HUES48 (cell line): ENCODE results near the gene LSM7.

ENCODE experiments used
- H3K27ac ChIP-seq: one replicate; pipeline ENCODE4 v1.7.0; 2013; ENCODE audit warnings: low read depth, low read length, inconsistent platforms
- H3K27me3 ChIP-seq: 2 replicates; pipeline ENCODE4 v1.6.1; 2013; ENCODE audit warnings: mild to moderate bottlenecking, low read length; ENCODE audit not compliant: control insufficient read depth, insufficient read depth
- H3K36me3 ChIP-seq: 2 replicates; pipeline ENCODE4 v1.6.1; 2013; ENCODE audit warnings: low read length; ENCODE audit not compliant: control insufficient read depth, insufficient read depth
- H3K4me1 ChIP-seq: 2 replicates; pipeline ENCODE4 v1.6.1; 2013; ENCODE audit warnings: mild to moderate bottlenecking, low read length; ENCODE audit not compliant: control insufficient read depth, insufficient read depth
- H3K4me3 ChIP-seq: 2 replicates; pipeline ENCODE4 v1.5.1; 2013; ENCODE audit warnings: mild to moderate bottlenecking, low read depth, low read length
- H3K9ac ChIP-seq: 2 replicates; pipeline ENCODE4 v1.6.1; 2013; ENCODE audit warnings: mild to moderate bottlenecking, low read depth, low read length, moderate library complexity
- H3K9me3 ChIP-seq: 2 replicates; pipeline ENCODE4 v1.6.1; 2013; ENCODE audit warnings: low read length; ENCODE audit not compliant: control insufficient read depth, insufficient read depth

LSM7 gene

DNA sequence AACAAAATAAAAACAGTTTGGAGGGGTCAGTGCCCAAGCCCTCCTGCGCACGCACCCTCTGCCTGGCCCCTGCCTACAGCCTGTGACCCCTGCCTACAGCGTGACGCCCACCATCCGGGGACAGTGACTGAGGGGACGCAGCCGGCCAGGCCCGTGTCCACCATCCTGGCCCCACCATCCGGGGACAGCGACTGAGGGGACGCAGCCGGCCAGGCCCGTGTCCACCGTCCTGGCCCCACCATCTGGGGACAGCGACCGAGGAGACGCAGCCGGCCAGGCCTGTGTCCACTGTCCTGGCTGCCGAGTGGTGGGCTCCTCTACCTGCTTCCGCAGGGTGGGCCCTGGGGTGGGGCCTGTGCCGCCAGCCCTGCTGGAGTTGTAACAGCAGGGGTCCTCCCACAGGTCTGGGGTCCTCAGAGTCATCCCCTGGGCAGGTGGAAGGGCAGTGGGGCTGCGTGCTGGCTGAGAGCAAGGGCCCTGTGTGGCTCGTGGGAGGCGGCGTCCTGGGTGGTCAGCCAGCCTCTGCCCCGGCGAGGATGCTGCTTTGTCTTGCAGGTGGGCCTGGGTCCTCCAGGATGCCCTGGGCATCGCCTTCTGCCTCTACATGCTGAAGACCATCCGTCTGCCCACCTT lies 14.4 kb upstream of the LSM7 start:
- H3K9me3 ChIP-seq = no peaks in the 10 kb centered on the region
- peaks cover 38% of the 10 kb centered on the region for H3K36me3 ChIP-seq
- H3K9ac ChIP-seq = no peak overlapping the region
- H3K27ac ChIP-seq = no peak overlapping the region
- H3K4me3 ChIP-seq = no peak overlapping the region
- H3K27me3 ChIP-seq = no peaks in the 10 kb centered on the region
- no peaks in the 10 kb centered on the region for H3K4me1 ChIP-seq

DNA sequence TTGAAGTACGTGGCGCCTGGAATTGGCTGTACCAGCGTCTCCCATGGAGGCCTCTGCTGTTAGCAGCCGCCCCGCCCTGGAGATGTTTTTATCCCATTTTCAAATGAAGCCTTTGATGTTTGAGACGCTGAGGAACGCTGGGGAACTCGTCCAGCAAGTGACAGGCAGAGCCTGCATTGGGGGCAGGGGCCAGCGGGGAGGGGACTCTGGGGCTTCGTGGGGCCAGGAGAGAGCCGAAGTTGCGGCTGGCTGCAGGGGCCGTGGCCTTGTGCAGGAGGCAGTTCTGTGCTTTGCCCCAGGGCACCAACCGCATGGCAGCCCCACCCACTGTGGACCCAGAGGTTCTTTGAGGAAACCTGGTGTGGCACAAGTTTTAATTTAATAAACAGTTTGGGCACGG lies 13.6 kb upstream of the LSM7 start:
- Histone ChIP-seq H3K4me1 (no peaks in the 10 kb centered on the region), H3K36me3 (peaks cover 38% of the 10 kb centered on the region), H3K4me3 (no peak overlapping the region), H3K27me3 (no peaks in the 10 kb centered on the region), H3K9ac (no peak overlapping the region), H3K27ac (no peak overlapping the region), H3K9me3 (no peaks in the 10 kb centered on the region)

DNA sequence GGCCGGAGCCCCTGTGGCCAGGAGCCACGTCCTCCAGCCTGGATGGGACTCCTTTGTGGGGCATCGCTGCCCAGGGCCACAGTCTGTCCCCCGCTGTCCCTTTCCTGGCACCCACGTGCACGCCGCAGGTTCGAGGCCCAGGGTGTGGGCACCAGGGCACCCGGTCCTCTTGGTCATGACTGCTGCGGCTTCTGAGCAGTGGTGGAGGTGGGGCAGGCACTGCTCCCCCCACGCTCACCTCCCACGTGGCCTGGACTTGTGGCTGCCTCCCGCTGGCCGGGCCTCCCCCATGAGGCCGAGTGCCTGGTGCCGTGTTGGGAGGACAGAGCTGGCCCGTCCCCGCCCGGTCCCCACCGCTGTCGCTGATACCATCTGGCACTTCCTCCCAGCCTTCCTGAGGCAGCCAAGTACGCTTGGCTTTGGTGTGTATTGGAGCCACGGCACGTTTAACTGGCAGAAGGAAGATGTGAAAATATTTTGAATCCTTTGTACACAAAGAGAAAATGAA lies 12.9 kb upstream of the LSM7 start:
- H3K36me3 ChIP-seq = peaks cover 35% of the 10 kb centered on the region

DNA sequence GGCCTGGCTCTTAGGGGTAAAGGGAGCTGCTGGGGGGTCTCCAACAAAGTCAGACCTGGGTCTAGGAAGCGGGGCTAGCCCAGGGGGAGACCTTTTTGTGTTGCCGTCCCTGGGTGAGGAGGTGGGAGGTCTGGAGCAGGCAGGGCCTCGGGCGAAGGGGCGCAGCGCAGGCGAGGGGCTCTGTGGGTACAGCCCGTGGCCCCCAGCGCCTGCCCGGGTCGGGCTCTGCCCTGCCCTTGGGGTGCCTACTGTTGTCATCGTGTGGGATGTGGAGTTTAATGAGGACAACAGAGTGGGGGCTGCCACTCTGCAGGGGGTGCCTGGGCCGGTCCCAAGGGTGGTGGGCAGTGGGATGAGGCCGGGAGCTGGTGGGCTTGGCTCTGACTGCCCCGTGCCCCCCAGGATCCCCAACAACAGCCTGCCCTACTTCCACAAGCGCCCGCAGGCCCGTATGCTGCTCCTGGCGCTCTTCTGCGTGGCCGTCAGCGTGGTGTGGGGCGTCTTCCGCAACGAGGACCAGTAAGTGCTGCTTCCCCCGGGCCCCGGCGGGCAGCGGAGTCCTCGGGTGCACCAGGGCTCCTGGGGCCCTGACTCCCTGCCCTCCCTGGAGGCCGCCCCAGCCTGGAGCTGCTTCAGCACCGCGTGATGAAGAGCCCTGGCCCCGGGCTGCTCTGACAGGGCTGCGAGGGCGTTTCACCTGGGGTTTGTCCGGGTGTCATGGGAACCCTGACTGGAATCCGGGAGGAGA lies 12.3 kb upstream of the LSM7 start:
- H3K4me3 ChIP-seq = no peak overlapping the region
- H3K27ac ChIP-seq = no peak overlapping the region
- no peaks in the 10 kb centered on the region for H3K27me3 ChIP-seq
- no peak overlapping the region for H3K9ac ChIP-seq
- peaks cover 35% of the 10 kb centered on the region for H3K36me3 ChIP-seq
- H3K4me1 ChIP-seq = no peaks in the 10 kb centered on the region
- no peaks in the 10 kb centered on the region for H3K9me3 ChIP-seq

More for the DNA sequence above, 12.9 kb upstream of the LSM7 start:
- Histone ChIP-seq H3K9ac (no peak overlapping the region), H3K27me3 (no peaks in the 10 kb centered on the region), H3K27ac (no peak overlapping the region), H3K4me3 (no peak overlapping the region), H3K9me3 (no peaks in the 10 kb centered on the region), H3K4me1 (no peaks in the 10 kb centered on the region)

DNA sequence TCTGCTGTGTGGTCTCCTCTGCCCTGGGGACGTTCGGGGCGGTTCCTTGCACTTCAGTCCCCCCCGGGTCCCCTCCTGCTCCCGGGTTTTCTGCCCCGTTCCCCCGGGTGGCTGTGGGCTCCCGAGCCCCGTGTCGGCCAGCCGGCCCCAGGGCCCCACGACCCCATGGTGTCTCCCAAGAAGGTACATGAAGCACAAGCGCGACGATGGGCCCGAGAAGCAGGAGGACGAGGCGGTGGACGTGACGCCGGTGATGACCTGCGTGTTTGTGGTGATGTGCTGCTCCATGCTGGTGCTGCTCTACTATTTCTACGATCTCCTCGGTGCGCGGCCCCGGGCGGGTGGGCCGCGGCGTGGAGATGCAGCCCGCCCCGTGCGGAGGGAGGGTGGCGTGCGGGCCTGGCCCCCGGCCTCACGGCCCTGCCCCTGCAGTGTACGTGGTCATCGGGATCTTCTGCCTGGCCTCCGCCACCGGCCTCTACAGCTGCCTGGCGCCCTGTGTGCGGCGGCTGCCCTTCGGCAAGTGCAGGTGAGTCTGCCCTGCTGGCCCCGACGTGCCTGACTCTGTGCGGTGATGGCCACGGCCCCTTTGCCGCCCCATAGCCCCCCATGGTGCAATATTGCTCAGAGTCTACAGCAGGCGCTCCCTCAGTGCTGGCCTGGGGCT lies 11.4 kb upstream of the LSM7 start:
- H3K4me3 ChIP-seq = no peak overlapping the region
- no peaks in the 10 kb centered on the region for H3K4me1 ChIP-seq
- H3K27me3 ChIP-seq = no peaks in the 10 kb centered on the region
- H3K36me3 ChIP-seq = peaks cover 34% of the 10 kb centered on the region
- H3K27ac ChIP-seq = no peak overlapping the region
- H3K9me3 ChIP-seq = no peaks in the 10 kb centered on the region
- H3K9ac ChIP-seq = no peak overlapping the region

DNA sequence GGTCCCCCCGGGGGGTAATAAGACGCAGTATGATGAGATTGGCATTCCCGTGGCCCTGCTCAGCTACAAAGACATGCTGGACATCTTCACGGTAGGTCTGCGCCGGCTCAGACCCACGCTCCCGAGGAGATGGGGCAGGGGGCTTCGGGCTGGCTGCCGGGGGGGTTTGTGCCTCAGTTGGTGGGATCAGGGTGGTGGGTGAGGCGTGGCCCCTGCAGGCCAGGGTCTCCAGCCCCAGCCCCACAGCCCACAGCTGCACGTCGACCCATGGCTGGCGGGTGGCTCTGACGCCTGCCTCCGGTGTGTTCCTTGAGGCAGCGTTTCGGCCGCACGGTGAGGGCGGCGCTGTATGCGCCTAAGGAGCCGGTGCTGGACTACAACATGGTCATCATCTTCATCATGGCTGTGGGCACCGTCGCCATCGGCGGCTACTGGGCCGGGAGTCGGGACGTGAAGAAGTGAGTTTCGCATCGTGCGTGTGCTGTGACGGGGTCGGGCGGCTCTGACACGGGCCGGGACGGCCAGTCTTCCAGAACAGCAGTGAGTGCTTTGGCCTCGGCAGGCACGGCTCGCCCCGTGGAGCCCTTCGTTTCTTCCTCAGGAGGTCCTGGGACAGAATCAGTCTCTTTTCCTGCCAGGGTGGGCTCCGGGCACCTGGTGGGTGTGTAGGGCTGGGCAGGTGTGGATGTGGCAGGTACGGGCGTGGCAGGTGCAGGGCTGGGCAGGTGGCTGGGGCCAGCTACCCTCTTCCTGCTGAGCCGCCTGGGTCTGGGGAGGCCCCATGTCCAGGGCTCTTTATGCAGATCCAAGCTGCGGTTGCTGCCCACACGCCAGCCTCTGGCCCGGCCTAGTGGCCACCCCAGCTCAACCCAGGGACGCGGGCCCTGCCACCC lies 10.6 kb upstream of the LSM7 start:
- Histone ChIP-seq H3K4me3 (no peak overlapping the region), H3K9me3 (no peaks in the 10 kb centered on the region), H3K36me3 (peaks cover 28% of the 10 kb centered on the region), H3K27me3 (no peaks in the 10 kb centered on the region), H3K4me1 (no peaks in the 10 kb centered on the region), H3K9ac (no peak overlapping the region), H3K27ac (no peak overlapping the region)

DNA sequence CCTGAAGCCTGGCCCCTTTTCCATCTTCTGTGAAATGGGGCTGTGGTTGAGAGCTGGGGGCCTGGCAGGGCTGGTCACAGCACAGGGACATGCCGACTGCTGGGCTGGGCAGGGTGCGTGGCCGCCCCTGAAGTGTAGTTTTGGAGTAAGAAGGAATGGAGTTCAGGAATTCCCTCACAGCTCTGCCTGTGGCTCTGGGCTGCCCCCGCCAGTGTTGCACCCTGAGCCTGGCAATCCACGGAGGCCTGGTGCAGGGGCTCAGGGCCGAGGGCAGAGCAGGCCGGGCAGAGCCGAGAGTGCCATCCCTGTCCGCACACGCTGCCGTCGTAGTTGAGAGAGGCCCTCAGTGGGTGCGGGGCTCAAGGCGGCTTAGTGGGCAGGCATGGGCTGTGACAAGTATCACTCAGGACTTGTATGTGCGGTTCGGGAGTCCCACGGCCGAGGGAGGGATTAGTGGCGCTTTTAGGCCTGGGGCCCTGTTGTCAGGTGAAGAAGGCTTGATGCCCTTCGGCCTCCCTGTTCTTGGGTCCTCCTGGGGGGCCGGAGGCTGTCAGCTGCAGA lies 9.7 kb upstream of the LSM7 start:
- no peaks in the 10 kb centered on the region for H3K27me3 ChIP-seq
- peaks cover 28% of the 10 kb centered on the region for H3K36me3 ChIP-seq
- H3K27ac ChIP-seq = no peak overlapping the region
- no peaks in the 10 kb centered on the region for H3K9me3 ChIP-seq
- H3K4me3 ChIP-seq = no peak overlapping the region
- no peaks in the 10 kb centered on the region for H3K4me1 ChIP-seq
- no peak overlapping the region for H3K9ac ChIP-seq

DNA sequence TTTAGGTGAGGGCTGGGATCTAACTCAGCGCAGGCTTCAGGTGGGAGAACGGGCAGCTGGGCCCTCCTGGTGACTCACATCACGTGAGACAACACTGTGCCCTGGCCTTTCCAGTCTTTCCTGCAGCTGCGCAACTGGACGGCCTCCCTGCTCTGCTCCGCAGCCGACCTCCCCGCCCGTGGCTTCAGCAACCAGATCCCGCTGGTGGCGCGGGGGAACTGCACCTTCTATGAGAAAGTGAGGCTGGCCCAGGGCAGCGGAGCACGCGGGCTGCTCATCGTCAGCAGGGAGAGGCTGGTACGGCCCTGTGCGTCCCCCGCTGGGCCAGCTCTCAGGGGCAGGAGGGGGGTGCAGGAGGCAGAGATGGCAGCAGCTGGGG lies 8.9 kb upstream of the LSM7 start:
- H3K9ac ChIP-seq = no peak overlapping the region
- H3K36me3 ChIP-seq = peaks cover 28% of the 10 kb centered on the region
- H3K27me3 ChIP-seq = no peaks in the 10 kb centered on the region
- H3K4me1 ChIP-seq = no peaks in the 10 kb centered on the region
- H3K4me3 ChIP-seq = no peak overlapping the region
- H3K27ac ChIP-seq = no peak overlapping the region
- H3K9me3 ChIP-seq = no peaks in the 10 kb centered on the region

DNA sequence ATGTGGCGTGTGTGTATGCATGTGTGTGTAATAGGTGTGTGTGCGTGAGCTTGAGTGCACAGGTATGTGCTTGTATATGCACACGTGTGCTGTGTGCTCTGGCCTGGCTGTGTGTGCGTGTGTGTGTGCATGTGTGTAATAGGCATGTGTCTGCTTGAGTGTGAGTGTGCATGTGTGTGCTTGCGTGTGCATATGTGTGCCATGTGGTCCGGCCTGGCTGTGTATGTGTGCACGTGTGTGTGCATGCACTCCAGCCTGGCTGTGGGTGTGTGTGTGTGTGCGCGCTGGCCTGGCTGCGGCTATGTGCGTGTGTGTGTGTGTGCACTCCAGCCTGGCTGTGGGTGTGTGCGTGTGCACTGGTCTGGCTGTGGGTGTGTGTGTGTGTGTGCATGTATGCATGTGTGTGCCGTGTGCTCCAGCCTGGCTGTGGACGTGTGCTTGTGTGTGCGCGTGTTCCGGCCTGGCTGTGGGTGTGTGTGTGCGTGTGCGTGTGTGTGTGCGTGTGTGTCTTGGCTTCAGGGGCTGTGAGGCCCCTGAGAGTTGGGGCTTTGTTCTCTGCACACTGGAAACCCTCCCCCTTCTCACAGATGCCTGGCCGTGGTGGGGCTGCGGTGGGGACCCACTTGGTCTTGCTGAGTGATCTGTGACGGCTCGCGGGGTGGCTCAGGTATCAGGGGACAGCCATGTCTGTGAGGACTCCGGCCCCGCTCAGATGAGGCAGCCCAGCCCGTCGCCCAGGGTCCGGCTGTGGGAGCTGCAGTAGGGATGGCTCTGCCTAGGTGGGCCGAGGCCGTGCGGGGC lies 8.3 kb upstream of the LSM7 start:
- Histone ChIP-seq H3K4me1 (peaks cover under 1% of the 10 kb centered on the region; the same call in 1 of the 2 replicates), H3K27me3 (no peaks in the 10 kb centered on the region), H3K9ac (no peak overlapping the region), H3K4me3 (no peak overlapping the region), H3K36me3 (peaks cover 26% of the 10 kb centered on the region), H3K9me3 (no peaks in the 10 kb centered on the region), H3K27ac (no peak overlapping the region)

DNA sequence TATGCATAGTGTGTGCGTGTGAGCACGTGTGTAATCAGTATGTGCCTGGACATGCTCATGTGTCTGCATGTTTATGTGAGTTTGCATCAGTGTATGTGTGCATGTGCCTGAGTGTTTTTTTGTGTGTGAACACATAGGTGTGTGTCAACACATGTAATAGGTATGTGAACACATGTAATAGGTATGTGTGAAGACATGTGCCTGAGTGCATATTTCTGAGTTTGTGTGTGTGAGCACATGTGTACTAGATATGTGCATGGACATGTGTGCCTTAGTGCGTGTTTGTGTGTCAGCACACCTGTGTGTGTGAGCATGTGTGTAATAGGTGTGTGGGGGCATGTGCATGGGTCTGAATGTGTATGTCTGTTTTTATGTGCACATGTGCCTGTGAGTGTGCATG lies 7.5 kb upstream of the LSM7 start:
- no peak overlapping the region for H3K9ac ChIP-seq
- H3K4me1 ChIP-seq = peaks cover 9% of the 10 kb centered on the region
- peaks cover 18% of the 10 kb centered on the region for H3K36me3 ChIP-seq
- no peaks in the 10 kb centered on the region for H3K27me3 ChIP-seq
- no peak overlapping the region for H3K27ac ChIP-seq
- no peaks in the 10 kb centered on the region for H3K9me3 ChIP-seq
- no peak overlapping the region for H3K4me3 ChIP-seq
